ENCODE measurements around the gene SLC25A29.

SLC25A29 gene

DNA sequence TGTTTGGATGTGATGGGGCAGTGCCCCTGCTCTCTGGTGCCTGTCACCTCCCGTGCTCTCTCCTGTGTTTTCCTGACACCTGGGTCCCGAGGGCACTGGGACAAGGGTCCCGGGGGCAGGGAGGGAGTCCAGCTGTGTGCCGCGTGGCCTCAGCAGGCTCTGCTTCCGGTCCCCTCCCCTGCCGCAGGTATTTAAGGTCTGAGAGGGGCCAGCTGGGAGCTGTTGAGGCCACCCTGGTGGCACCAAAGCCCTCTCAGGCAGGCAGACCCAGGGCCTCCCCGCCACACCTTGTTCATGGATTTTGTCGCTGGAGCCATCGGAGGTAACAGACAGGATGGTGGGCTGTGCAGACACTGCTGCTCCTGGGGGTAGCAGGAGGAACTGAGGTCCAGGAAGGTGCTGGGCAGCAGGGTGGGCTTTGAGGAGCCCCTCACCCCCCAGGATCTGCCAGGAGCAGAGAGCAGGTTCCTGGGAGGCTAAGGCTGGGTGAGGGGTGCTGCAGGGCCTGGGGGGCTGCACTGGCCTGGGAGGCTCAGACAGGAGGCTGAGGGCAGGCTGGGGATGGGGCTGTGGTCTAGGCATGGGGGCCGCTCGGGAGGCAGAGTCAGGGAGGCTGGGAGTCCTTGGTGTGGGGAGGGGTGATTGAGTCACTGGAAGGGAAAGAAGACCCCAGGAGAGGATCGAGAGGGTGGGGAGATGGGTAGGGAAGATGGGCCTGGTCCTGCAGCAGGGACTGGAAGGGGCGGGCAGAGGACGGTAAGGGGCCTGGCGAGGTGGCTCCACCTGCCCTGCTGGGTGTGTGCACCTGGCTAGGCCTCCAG lies 17.1 kb upstream of the SLC25A29 start, which contains the start of gene SLC25A47:
SLC25A47 (plus strand) TSS at position 219 of the 821 bp plus-strand sequence; CDS start at position 295, 76 bp downstream.
- no peaks in the 10 kb centered on the region for H3K27me3 ChIP-seq (replicated peaks; ENCODE audit: control insufficient read depth, insufficient read depth, low read length, poor library complexity, severe bottlenecking)
- no peak for DNase-seq
- H3K36me3 ChIP-seq (ENCODE audit: control insufficient read depth, insufficient read depth, low read length), result no peaks in the 10 kb centered on the region
- no peak within 1 kb of the TSS for H3K4me3 ChIP-seq (ENCODE audit: insufficient read depth, low read depth, low read length, poor library complexity, severe bottlenecking)
- H3K9me3 ChIP-seq (ENCODE audit: control insufficient read depth, low read length), result no peaks in the 10 kb centered on the region
- no peak within 1 kb of the TSS for H3K27ac ChIP-seq (ENCODE audit: insufficient read depth, low read length, poor library complexity, severe bottlenecking)
- no peaks in the 10 kb centered on the region for H3K4me1 ChIP-seq (ENCODE audit: control insufficient read depth, insufficient read depth, low read length, poor library complexity, severe bottlenecking)

DNA sequence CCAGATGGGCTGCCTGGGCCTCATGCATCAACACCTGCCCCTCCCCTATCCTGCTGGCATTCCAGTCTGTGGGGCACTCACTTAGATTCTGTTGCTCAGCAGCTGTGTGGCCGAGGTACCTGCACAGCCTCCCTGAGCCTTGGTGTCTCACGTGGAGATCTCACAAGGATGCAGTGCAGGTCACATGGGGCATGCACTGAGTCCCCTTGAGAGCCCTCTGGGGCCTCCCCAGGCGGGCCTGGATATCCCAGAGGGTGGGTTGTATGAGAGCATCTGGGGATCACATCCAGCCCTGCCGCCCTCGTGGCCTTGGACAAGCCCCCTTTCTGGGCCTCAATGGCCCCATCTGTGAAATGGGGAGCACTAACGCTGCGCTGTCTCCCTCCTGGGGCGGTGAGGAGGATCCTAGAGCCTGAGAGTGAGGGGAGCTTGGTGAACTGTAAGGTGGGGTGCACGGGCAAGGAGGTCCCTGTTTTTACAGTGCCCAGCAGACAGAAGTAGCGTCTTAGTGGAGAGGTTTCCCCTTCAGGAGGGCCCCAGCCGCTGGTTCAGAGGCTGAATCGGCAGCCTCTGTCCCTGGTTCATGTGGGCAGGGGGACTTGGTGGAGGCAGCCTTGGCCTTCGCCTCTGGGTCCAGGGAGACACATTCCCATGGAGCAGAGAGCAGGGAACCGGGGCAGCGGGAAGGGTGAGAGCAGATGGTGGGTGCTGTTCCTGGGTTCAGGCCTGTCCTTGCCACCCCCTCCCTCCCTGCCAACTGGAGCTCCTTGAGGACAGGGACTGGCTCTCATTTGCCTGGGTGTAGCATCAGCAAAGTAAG lies 16.1 kb upstream of the SLC25A29 start:
- H3K4me1 ChIP-seq (ENCODE audit: control insufficient read depth, insufficient read depth, low read length, poor library complexity, severe bottlenecking), result no peaks in the 10 kb centered on the region

DNA sequence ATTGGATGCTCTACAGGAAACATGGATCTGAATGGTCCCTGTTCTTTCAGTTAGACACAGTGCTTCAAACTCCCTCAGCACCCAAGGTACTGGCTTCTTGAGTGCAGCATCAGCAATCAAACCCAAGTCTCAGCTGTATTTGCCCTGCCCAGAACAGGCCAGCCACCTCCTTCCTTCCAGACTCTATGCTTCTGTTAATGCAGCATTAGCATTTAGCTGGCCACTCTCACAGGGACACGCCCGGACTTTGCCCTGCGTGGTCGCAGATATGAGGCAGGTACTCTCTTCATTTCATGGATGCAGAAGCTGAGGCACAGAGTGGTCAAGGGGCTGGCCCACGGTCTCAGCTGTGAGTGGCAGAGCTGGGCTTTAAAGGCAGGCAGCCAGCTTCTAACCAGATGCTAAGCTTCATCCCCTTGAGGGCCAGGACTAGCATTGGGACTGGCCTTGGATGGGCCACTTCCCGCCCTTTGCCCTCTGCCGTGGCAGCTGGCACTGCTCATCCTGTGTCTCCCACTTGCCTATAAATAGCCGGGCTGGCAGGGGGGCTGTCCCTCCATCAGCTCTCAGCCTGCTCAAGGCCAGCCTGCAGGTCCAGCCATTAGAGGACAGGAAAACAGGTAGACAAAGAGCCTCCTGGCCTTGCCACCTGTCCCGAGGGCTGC lies 15.4 kb upstream of the SLC25A29 start:
- Histone ChIP-seq H3K4me1 (ENCODE audit: control insufficient read depth, insufficient read depth, low read length, poor library complexity, severe bottlenecking) (no peaks in the 10 kb centered on the region), H3K4me3 (ENCODE audit: insufficient read depth, low read depth, low read length, poor library complexity, severe bottlenecking) (no peak overlapping the region), H3K9me3 (ENCODE audit: control insufficient read depth, low read length) (no peaks in the 10 kb centered on the region), H3K36me3 (ENCODE audit: control insufficient read depth, insufficient read depth, low read length) (no peaks in the 10 kb centered on the region), H3K27me3 (replicated peaks; ENCODE audit: control insufficient read depth, insufficient read depth, low read length, poor library complexity, severe bottlenecking) (no peaks in the 10 kb centered on the region), H3K27ac (ENCODE audit: insufficient read depth, low read length, poor library complexity, severe bottlenecking) (no peak overlapping the region)
- no peak for DNase-seq

More for the DNA sequence above, 16.1 kb upstream of the SLC25A29 start:
- Histone ChIP-seq H3K36me3 (ENCODE audit: control insufficient read depth, insufficient read depth, low read length) (no peaks in the 10 kb centered on the region), H3K9me3 (ENCODE audit: control insufficient read depth, low read length) (no peaks in the 10 kb centered on the region), H3K4me3 (ENCODE audit: insufficient read depth, low read depth, low read length, poor library complexity, severe bottlenecking) (no peak overlapping the region), H3K27me3 (replicated peaks; ENCODE audit: control insufficient read depth, insufficient read depth, low read length, poor library complexity, severe bottlenecking) (no peaks in the 10 kb centered on the region), H3K27ac (ENCODE audit: insufficient read depth, low read length, poor library complexity, severe bottlenecking) (no peak overlapping the region)
- no peak for DNase-seq

DNA sequence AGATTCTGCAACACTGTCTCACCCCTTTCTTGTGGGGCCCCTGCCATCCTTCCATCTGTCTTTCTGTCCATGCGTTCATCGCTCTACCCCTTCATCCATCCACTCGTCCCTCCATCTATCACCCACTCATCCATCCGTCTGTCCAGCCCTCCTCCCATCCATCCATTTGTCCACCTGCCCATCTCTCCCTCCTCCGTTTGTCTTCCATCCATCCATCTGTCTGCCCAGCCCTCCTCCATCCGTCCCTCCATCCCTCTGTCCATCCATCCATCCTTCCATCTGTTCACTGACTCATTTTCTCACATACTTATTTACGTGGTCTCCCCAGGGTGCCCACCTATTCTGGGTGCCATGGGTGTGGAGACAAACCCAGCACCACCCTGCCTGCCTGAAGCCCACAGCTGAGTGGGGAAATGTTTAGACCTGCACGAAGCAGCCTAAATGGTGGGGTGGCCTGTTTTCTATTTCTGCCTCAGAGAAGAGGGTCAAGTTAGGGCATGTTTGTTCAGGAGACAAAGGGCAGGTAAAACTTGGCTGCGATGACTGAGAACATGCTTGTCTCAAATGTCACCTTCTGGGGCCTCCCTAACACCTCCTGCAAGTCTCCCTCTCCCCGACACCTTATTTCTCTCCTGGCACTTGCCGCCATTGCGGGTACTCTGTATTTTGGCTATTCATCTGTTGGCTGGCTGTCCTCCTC lies 14.1 kb upstream of the SLC25A29 start:
- Histone ChIP-seq H3K4me3 (ENCODE audit: insufficient read depth, low read depth, low read length, poor library complexity, severe bottlenecking) (no peak overlapping the region), H3K27me3 (replicated peaks; ENCODE audit: control insufficient read depth, insufficient read depth, low read length, poor library complexity, severe bottlenecking) (no peaks in the 10 kb centered on the region)
- no peak for DNase-seq

DNA sequence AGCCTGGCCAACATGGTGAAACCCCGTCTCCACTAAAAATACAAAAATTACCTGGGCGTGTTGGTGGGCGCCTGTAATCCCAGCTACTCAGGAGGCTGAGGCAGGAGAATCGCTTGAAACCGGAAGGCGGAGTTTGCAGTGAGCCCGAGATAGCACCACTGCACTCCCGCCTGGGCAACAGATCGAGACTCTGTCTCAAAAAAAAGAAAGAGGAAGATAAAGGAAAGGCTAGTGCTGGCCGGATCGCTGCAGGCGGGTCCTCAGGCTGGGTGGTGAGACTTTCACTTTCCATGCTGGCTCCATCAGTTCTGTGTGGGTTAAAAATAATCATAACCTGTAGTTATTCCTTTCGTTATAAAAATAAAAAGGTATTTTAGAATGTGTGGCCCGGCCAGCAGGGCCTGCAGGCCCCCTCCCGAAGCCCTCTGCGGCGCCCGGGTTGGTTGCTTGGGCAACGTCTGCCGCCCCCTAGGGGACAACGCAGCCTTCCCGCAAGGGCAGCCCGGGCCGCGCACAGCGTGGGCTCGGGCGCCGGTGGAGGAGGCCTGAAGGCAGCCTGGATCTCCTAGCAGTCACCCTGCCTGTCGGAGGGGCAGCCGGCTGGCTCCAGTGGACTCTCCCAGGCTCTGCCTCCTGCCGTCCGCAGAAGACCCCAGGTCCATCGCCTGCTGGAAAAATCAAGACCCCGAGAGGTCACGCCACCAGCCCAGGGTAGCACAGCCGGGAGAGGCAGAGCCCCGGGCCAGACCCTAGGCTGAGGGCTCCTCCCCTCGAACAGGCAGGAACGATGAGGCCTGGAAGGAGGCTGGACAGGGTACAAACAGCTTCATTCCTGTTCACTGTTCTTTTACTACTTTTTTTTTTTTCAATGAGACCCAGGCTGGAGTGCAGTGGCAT lies 11.9 kb upstream of the SLC25A29 start:
- DNase-seq, result peak; percentile 30 to 41 (median 35)
- H3K9me3 ChIP-seq (ENCODE audit: control insufficient read depth, low read length), result no peaks in the 10 kb centered on the region
- H3K36me3 ChIP-seq (ENCODE audit: control insufficient read depth, insufficient read depth, low read length), result no peaks in the 10 kb centered on the region
- H3K4me1 ChIP-seq (ENCODE audit: control insufficient read depth, insufficient read depth, low read length, poor library complexity, severe bottlenecking), result no peaks in the 10 kb centered on the region
- peak overlapping the region; percentile 50 for H3K4me3 ChIP-seq (ENCODE audit: insufficient read depth, low read depth, low read length, poor library complexity, severe bottlenecking)
- no peaks in the 10 kb centered on the region for H3K27me3 ChIP-seq (replicated peaks; ENCODE audit: control insufficient read depth, insufficient read depth, low read length, poor library complexity, severe bottlenecking)
- no peak overlapping the region for H3K27ac ChIP-seq (ENCODE audit: insufficient read depth, low read length, poor library complexity, severe bottlenecking)

More for the DNA sequence above, 14.1 kb upstream of the SLC25A29 start:
- no peaks in the 10 kb centered on the region for H3K9me3 ChIP-seq (ENCODE audit: control insufficient read depth, low read length)
- no peaks in the 10 kb centered on the region for H3K36me3 ChIP-seq (ENCODE audit: control insufficient read depth, insufficient read depth, low read length)
- H3K4me1 ChIP-seq (ENCODE audit: control insufficient read depth, insufficient read depth, low read length, poor library complexity, severe bottlenecking), result no peaks in the 10 kb centered on the region
- H3K27ac ChIP-seq (ENCODE audit: insufficient read depth, low read length, poor library complexity, severe bottlenecking), result no peak overlapping the region

DNA sequence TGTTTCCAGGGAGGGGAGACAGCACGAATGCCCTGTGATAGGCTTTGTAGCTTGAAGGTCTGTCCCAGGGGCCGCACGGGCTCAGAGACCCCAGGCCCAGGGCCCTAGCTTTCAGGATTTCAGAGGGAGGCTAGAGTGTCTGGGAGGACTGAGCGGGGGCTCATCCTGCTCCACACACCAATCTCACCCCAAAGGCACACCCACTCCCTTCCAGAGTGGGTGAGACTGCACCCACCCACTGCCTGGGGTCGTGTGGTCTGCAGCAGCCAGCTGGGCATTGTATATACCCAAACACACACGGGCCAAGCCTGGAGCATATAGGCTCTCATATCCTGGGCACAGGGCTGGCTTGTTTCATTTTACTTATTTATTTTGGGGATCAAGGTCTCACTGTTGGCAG lies 11.1 kb upstream of the SLC25A29 start:
- H3K9me3 ChIP-seq (ENCODE audit: control insufficient read depth, low read length), result no peaks in the 10 kb centered on the region
- H3K27ac ChIP-seq (ENCODE audit: insufficient read depth, low read length, poor library complexity, severe bottlenecking), result no peak overlapping the region
- H3K27me3 ChIP-seq (replicated peaks; ENCODE audit: control insufficient read depth, insufficient read depth, low read length, poor library complexity, severe bottlenecking), result no peaks in the 10 kb centered on the region
- H3K36me3 ChIP-seq (ENCODE audit: control insufficient read depth, insufficient read depth, low read length), result no peaks in the 10 kb centered on the region
- DNase-seq, result no peak
- no peaks in the 10 kb centered on the region for H3K4me1 ChIP-seq (ENCODE audit: control insufficient read depth, insufficient read depth, low read length, poor library complexity, severe bottlenecking)
- H3K4me3 ChIP-seq (ENCODE audit: insufficient read depth, low read depth, low read length, poor library complexity, severe bottlenecking), result peak overlapping the region; percentile 50

DNA sequence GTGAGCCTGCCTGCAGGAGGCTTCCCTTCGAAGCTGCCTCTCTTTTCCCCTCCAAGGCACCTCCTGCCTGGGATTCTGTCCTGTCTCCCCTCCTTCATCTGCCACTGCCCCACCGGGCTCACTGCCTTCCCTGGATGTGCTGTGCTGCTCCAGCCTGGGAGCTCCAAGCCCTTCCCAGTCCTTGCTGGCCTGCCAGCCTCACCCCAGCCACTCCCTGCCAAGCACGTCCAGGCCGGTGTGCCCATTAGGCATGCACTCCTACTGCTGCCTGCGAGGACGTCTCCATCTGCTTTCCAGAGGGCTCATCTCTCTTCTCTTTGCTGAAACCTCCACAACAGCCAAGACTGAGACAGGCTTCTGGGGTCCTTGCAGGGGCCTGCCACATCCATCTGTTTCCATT lies 8.5 kb upstream of the SLC25A29 start:
- Histone ChIP-seq H3K4me1 (ENCODE audit: control insufficient read depth, insufficient read depth, low read length, poor library complexity, severe bottlenecking) (no peaks in the 10 kb centered on the region), H3K36me3 (ENCODE audit: control insufficient read depth, insufficient read depth, low read length) (no peaks in the 10 kb centered on the region), H3K27me3 (replicated peaks; ENCODE audit: control insufficient read depth, insufficient read depth, low read length, poor library complexity, severe bottlenecking) (no peaks in the 10 kb centered on the region)

DNA sequence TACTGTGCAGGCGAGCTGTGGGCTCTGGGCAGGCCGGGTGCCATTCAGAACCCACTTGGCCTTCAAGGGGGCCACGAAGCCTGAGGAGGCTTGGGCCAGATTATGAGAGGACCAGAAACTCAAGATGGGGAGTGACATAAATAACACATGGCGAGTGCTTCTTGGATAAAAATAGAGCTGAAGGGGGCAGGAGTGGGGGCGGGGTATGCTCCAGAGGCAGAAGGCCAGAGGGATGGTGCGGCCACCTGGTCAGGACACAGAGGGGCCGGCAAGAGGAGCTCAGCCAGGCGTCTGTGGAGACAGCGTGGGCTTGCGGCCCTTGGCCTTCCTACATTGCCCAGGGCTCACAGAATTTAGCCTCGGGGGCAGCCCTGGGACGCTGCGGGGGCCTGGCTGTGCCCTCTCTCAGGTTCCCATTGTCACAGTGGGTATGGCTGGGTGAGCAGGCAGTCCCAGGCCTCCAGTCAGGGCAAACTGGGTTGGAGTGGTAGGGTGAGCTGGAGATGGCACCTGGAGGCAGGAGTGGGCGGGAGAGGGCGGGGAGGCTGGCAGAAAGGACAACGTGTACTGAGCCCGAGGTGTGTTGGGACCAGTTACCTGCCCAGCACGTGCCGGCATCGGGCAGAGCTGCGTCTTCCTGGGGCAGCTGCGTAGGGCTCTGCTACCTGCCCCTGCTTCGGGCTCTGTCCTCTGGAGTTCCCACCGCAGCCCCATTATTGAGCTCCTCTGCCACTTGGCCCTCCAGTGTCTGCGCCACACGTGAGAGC lies 7.4 kb upstream of the SLC25A29 start:
- Histone ChIP-seq H3K4me1 (ENCODE audit: control insufficient read depth, insufficient read depth, low read length, poor library complexity, severe bottlenecking) (no peaks in the 10 kb centered on the region), H3K4me3 (ENCODE audit: insufficient read depth, low read depth, low read length, poor library complexity, severe bottlenecking) (no peak overlapping the region), H3K27me3 (replicated peaks; ENCODE audit: control insufficient read depth, insufficient read depth, low read length, poor library complexity, severe bottlenecking) (no peaks in the 10 kb centered on the region), H3K27ac (ENCODE audit: insufficient read depth, low read length, poor library complexity, severe bottlenecking) (no peak overlapping the region), H3K36me3 (ENCODE audit: control insufficient read depth, insufficient read depth, low read length) (no peaks in the 10 kb centered on the region), H3K9me3 (ENCODE audit: control insufficient read depth, low read length) (no peaks in the 10 kb centered on the region)
- DNase-seq, result no peak

More for the DNA sequence above, 8.5 kb upstream of the SLC25A29 start:
- Histone ChIP-seq H3K9me3 (ENCODE audit: control insufficient read depth, low read length) (no peaks in the 10 kb centered on the region), H3K4me3 (ENCODE audit: insufficient read depth, low read depth, low read length, poor library complexity, severe bottlenecking) (no peak overlapping the region), H3K27ac (ENCODE audit: insufficient read depth, low read length, poor library complexity, severe bottlenecking) (no peak overlapping the region)
- no peak for DNase-seq
